ENCODE results near the gene OLFM4. TPM values are rescaled to one million over a fixed set of nuclear protein-coding genes. Genes with fewer than 3 reads are reported as not detected.

OLFM4 gene
- total and polyA plus RNA-seq, 10 of the 15 experiments (the other 5 are each of a cell fraction or from before 2014, with no cell fraction given), result 0.03 to 0.27 (median 0.11) TPM; not detected in 6

DNA sequence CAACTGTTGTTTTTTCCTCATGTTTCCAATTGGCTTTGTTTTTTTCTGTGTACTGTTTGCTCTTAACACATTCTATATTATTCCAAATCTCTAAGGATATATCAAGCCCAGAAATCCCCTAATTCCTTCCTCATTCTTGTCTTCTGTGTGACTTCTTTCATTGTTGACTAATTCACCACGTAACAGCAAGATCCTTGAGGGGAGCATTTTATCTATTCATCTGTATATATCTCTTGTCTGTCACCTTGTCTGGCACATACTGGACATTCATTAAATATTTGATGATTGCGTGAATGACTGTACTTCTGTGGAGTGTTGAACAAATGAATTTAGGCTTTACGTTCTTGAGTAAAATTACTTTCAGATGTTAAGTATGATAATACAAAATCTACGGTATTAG lies 44.8 kb upstream of the OLFM4 start:
- CTCF ChIA-PET, result interaction anchor here (1.3 to 2.1 kb wide), 2 partner anchors 9 to 16 kb away, joined by 4 to 8 read pairs; no protein-coding TSS in a partner anchor
- TF ChIP-seq, protein P1, sequence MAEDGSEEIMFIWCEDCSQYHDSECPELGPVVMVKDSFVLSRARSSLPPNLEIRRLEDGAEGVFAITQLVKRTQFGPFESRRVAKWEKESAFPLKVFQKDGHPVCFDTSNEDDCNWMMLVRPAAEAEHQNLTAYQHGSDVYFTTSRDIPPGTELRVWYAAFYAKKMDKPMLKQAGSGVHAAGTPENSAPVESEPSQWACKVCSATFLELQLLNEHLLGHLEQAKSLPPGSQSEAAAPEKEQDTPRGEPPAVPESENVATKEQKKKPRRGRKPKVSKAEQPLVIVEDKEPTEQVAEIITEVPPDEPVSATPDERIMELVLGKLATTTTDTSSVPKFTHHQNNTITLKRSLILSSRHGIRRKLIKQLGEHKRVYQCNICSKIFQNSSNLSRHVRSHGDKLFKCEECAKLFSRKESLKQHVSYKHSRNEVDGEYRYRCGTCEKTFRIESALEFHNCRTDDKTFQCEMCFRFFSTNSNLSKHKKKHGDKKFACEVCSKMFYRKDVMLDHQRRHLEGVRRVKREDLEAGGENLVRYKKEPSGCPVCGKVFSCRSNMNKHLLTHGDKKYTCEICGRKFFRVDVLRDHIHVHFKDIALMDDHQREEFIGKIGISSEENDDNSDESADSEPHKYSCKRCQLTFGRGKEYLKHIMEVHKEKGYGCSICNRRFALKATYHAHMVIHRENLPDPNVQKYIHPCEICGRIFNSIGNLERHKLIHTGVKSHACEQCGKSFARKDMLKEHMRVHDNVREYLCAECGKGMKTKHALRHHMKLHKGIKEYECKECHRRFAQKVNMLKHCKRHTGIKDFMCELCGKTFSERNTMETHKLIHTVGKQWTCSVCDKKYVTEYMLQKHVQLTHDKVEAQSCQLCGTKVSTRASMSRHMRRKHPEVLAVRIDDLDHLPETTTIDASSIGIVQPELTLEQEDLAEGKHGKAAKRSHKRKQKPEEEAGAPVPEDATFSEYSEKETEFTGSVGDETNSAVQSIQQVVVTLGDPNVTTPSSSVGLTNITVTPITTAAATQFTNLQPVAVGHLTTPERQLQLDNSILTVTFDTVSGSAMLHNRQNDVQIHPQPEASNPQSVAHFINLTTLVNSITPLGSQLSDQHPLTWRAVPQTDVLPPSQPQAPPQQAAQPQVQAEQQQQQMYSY (CRISPR knock-in tag; IDR thresholded peaks at IDR 0.05), result no peak
- TF ChIP-seq HDAC6 (IDR thresholded peaks at IDR 0.05; ENCODE audit: unreplicated experiment) (no peak), NFXL1 (IDR thresholded peaks at IDR 0.05; ENCODE audit: borderline replicate concordance) (no peak), BHLHE40 (IDR thresholded peaks at IDR 0.05; ENCODE audit: borderline replicate concordance in 1 of 2, low read depth in 2 of 2, low read length in 1 of 2) (no peak), ESRRA (IDR thresholded peaks at IDR 0.05; ENCODE audit: low read length) (no peak), BCL11A (IDR thresholded peaks at IDR 0.05; ENCODE audit: low read depth, low read length) (no peak), SPI1 (IDR thresholded peaks at IDR 0.05; ENCODE audit: borderline replicate concordance, insufficient read depth, low read depth, low read length) (no peak), SREBF2 (IDR thresholded peaks at IDR 0.05; ENCODE audit: low read length) (no peak), POLR2AphosphoS5 (IDR thresholded peaks at IDR 0.05; ENCODE audit: low read length) (no peak), POLR2AphosphoS2 (IDR thresholded peaks at IDR 0.05; ENCODE audit: low read depth, low read length) (no peak), STAT1 (conservative IDR thresholded peaks at IDR 0.05) (no peak), BRCA1 (IDR thresholded peaks at IDR 0.05; ENCODE audit: low read depth, low read length) (no peak)
- TF ChIP-seq, protein P2, sequence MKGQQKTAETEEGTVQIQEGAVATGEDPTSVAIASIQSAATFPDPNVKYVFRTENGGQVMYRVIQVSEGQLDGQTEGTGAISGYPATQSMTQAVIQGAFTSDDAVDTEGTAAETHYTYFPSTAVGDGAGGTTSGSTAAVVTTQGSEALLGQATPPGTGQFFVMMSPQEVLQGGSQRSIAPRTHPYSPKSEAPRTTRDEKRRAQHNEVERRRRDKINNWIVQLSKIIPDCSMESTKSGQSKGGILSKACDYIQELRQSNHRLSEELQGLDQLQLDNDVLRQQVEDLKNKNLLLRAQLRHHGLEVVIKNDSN (IDR thresholded peaks at IDR 0.05; ENCODE audit: borderline replicate concordance, extremely low read length, insufficient read depth, low read depth, low read length), result no peak
- TF ChIP-seq, protein P3, sequence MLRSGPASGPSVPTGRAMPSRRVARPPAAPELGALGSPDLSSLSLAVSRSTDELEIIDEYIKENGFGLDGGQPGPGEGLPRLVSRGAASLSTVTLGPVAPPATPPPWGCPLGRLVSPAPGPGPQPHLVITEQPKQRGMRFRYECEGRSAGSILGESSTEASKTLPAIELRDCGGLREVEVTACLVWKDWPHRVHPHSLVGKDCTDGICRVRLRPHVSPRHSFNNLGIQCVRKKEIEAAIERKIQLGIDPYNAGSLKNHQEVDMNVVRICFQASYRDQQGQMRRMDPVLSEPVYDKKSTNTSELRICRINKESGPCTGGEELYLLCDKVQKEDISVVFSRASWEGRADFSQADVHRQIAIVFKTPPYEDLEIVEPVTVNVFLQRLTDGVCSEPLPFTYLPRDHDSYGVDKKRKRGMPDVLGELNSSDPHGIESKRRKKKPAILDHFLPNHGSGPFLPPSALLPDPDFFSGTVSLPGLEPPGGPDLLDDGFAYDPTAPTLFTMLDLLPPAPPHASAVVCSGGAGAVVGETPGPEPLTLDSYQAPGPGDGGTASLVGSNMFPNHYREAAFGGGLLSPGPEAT (IDR thresholded peaks at IDR 0.05; ENCODE audit: low read depth), result no peak
- TF ChIP-seq, protein P4, sequence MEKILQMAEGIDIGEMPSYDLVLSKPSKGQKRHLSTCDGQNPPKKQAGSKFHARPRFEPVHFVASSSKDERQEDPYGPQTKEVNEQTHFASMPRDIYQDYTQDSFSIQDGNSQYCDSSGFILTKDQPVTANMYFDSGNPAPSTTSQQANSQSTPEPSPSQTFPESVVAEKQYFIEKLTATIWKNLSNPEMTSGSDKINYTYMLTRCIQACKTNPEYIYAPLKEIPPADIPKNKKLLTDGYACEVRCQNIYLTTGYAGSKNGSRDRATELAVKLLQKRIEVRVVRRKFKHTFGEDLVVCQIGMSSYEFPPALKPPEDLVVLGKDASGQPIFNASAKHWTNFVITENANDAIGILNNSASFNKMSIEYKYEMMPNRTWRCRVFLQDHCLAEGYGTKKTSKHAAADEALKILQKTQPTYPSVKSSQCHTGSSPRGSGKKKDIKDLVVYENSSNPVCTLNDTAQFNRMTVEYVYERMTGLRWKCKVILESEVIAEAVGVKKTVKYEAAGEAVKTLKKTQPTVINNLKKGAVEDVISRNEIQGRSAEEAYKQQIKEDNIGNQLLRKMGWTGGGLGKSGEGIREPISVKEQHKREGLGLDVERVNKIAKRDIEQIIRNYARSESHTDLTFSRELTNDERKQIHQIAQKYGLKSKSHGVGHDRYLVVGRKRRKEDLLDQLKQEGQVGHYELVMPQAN (conservative IDR thresholded peaks at IDR 0.05), result no peak

More for the DNA sequence above, 44.8 kb upstream of the OLFM4 start:
- RAD21 ChIA-PET (ENCODE audit: unreplicated experiment), result no interaction called here
- WGBS (ENCODE audit: insufficient coverage, insufficient replicate concordance, low lambda C conversion rate, missing lambda C conversion rate), result 25% methylated on average over 4 of the region's 4 CpGs
- Histone ChIP-seq H3K9me3 (replicated peaks; ENCODE audit: control insufficient read depth, insufficient read depth, low read length) (no peaks in the 10 kb centered on the region), H3K4me2 (ENCODE audit: control insufficient read depth, insufficient read depth) (no peak overlapping the region), H3K27ac (ENCODE audit: control insufficient read depth, insufficient read depth) (no peak overlapping the region), H4K20me1 (ENCODE audit: control insufficient read depth, insufficient read depth) (no peaks in the 10 kb centered on the region), H2AFZ (ENCODE audit: control insufficient read depth, low read depth, low read length) (no peak overlapping the region), H3K4me3 (no peak overlapping the region), H3K27me3 (replicated peaks in 1 of 2; ENCODE audit: control insufficient read depth in 2 of 2, insufficient read depth in 2 of 2, low read length in 1 of 2) (0 out of 4 replicates have a peak, but pooled peaks cover 0 to 3% of the 10 kb centered on the region in 2 experiments), H3K4me1 (ENCODE audit: control insufficient read depth, insufficient read depth, low read length) (no peaks in the 10 kb centered on the region), H3K79me2 (ENCODE audit: control insufficient read depth, insufficient read depth, low read length) (no peaks in the 10 kb centered on the region), H3K36me3 (ENCODE audit: control insufficient read depth in 2 of 2, insufficient read depth in 2 of 2, low read length in 1 of 2) (no peaks in the 10 kb centered on the region), H3K9ac (ENCODE audit: control insufficient read depth, insufficient read depth, low read length) (no peak overlapping the region)
- intact Hi-C loops (cut with micrococcal nuclease; ENCODE audit: unreplicated experiment), result no loop called here
- in situ Hi-C loops (cut with MboI), result no loop called here
- DNase-seq (ENCODE audit: low read depth, low spot score) (no peak), ATAC-seq (no peak), FAIRE-seq (no peak)
- SMC1A ChIA-PET (ENCODE audit: uncharacterized antibody, unreplicated experiment), result no interaction called here
- no TSS peak for BruUV-seq (replicated peaks)
- POLR2A ChIA-PET, result no interaction called here

Measured in GM12878 (cell line).